WERI-Rb-1 (cell line): ENCODE measurements around the gene RHBDF2.
A peak's percentile ranks its signal among the peaks of the same experiment; 100 is the strongest.

Experiments
- DNase-seq: peaks from one replicate; pipeline ENCODE4 v3.0.0-alpha.2; 2020
- H3K27ac ChIP-seq: fragments of 250-450 bp; sonication (Bioruptor Pico); 2 replicates; pipeline ENCODE4 v1.5.1; 2020; ENCODE audit warnings: mild to moderate bottlenecking, moderate library complexity
- H3K27me3 ChIP-seq: fragments of 250-450 bp; sonication (Bioruptor Pico); 2 replicates; pipeline ENCODE4 v1.5.1; 2021; ENCODE audit warnings: mild to moderate bottlenecking, low read depth, moderate library complexity; ENCODE audit not compliant: insufficient read depth, severe bottlenecking
- H3K36me3 ChIP-seq: fragments of 250-450 bp; sonication (Bioruptor Pico); 2 replicates; pipeline ENCODE4 v1.5.1; 2020; ENCODE audit warnings: mild to moderate bottlenecking, moderate library complexity
- H3K4me3 ChIP-seq: 2 replicates; pipeline ENCODE4 v1.5.1; 2011; ENCODE audit warnings: low read depth, mild to moderate bottlenecking, control low read depth, low read length
- H3K9me3 ChIP-seq: fragments of 250-450 bp; sonication (Bioruptor Pico); 2 replicates; pipeline ENCODE4 v1.5.1; 2021; ENCODE audit warnings: mild to moderate bottlenecking, moderate library complexity; ENCODE audit not compliant: severe bottlenecking
- TF ChIP-seq, protein P1 (sequence below): IDR thresholded peaks from 2 replicates; pipeline ENCODE4 v1.5.1; 2011; ENCODE audit warnings: low read depth, mild to moderate bottlenecking, control low read depth, inconsistent platforms, low read length

The RHBDF2 gene

DNA sequence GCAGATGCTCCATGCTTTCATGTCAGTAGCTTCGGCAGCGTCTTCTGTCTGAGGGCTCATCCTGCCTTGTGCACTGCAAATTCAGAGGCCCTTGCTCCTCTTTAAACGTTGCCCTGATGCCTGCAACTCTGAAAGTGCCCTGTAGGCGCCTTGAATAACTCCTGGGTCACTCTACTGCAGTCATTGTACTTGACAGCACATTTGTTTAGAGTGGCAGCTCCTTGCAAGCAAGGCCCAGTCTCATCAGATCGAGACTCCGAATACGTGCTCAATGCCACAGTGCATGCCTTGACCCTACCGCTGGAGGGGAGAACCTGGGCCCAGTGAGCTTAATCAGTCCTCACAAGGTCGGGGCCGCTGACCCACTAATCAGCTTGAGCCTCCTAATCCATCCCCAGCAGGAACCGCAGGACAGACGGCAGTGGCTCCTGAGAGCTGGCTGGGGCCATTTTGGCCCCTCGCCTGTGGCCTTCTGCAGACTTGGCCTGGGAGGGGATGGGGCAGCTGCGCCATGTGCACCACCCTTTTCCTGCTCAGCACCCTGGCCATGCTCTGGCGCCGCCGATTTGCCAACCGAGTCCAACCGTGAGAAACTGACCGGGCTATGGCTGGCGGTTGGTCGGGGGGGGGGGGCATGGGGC is 38.5 kb upstream of the RHBDF2 start, which contains the start of gene PRCD:
PRCD (plus strand) TSS at position 414 of the 641 bp plus-strand sequence; CDS start at position 512, 98 bp downstream.
- H3K9me3 ChIP-seq = no peaks in the 10 kb centered on the region
- H3K4me3 ChIP-seq = peak within 1 kb of the TSS; percentile 38
- DNase-seq = peak; percentile 93
- H3K27me3 ChIP-seq = no peaks in the 10 kb centered on the region
- peaks cover 2% of the 10 kb centered on the region; the same call in 1 of the 2 replicates for H3K36me3 ChIP-seq
- TF ChIP-seq, protein P1, sequence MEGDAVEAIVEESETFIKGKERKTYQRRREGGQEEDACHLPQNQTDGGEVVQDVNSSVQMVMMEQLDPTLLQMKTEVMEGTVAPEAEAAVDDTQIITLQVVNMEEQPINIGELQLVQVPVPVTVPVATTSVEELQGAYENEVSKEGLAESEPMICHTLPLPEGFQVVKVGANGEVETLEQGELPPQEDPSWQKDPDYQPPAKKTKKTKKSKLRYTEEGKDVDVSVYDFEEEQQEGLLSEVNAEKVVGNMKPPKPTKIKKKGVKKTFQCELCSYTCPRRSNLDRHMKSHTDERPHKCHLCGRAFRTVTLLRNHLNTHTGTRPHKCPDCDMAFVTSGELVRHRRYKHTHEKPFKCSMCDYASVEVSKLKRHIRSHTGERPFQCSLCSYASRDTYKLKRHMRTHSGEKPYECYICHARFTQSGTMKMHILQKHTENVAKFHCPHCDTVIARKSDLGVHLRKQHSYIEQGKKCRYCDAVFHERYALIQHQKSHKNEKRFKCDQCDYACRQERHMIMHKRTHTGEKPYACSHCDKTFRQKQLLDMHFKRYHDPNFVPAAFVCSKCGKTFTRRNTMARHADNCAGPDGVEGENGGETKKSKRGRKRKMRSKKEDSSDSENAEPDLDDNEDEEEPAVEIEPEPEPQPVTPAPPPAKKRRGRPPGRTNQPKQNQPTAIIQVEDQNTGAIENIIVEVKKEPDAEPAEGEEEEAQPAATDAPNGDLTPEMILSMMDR = peak; percentile 24; the same call in 1 of the 2 replicates
- H3K27ac ChIP-seq = peak within 1 kb of the TSS; percentile 96

DNA sequence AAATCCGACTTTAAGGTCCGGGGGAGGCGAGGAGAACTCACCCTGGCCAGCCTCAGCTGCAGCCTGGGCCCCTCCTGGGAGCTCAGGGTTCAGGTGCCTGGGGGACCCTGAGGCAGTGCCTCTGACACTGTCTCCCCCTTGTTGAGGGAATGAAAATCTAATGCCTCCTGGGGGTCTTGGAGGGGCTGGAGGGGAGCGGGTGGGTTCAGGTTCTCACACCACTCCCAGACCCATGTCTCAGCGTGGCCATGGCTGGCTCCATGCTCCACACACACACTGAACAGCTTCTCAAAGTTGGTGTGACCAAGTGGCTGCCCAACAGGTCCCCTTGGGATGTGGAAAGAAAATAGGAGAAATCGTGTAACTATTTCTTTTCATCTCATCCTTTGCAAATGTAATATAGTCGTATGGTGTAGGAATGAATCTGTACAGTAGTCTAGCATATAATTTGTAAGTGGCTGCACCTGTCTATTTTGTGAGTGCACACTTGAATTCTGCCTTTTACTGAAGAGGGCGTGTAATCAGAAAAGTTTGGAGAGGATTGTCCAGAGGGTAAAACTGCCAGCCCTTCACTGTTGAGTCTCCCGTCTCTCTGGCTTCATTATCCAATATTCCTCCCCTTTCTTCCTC is 37.8 kb upstream of the RHBDF2 start:
- H3K27ac ChIP-seq = peak overlapping the region; percentile 96
- no peaks in the 10 kb centered on the region for H3K27me3 ChIP-seq
- H3K36me3 ChIP-seq = peaks cover 2% of the 10 kb centered on the region; the same call in 1 of the 2 replicates
- no peak for DNase-seq
- TF ChIP-seq, protein P1 = no peak
- no peaks in the 10 kb centered on the region for H3K9me3 ChIP-seq
- H3K4me3 ChIP-seq = no peak overlapping the region

GRCh38 chr17:76538281-76538931 is 37.2 kb upstream of the RHBDF2 start:
- DNase-seq = no peak
- no peak overlapping the region for H3K4me3 ChIP-seq
- H3K27me3 ChIP-seq = no peaks in the 10 kb centered on the region

GRCh38 chr17:76537578-76538280 is 36.5 kb upstream of the RHBDF2 start, which contains the start of gene CYGB:
Gene CYGB, minus strand, starts transcription at chr17:76537709. Its CDS starts 167 bp downstream, at chr17:76537542.
- H3K27ac ChIP-seq = peak within 1 kb of the TSS; percentile 96
- DNase-seq = no peak
- no peaks in the 10 kb centered on the region for H3K9me3 ChIP-seq
- H3K36me3 ChIP-seq = peaks cover 2% of the 10 kb centered on the region; the same call in 1 of the 2 replicates
- H3K4me3 ChIP-seq = no peak within 1 kb of the TSS
- TF ChIP-seq, protein P1 = no peak
- no peaks in the 10 kb centered on the region for H3K27me3 ChIP-seq

More at GRCh38 chr17:76538281-76538931, 37.2 kb upstream of the RHBDF2 start:
- peaks cover 2% of the 10 kb centered on the region; the same call in 1 of the 2 replicates for H3K36me3 ChIP-seq
- H3K27ac ChIP-seq = peak overlapping the region; percentile 96
- H3K9me3 ChIP-seq = no peaks in the 10 kb centered on the region
- TF ChIP-seq, protein P1 = no peak

DNA sequence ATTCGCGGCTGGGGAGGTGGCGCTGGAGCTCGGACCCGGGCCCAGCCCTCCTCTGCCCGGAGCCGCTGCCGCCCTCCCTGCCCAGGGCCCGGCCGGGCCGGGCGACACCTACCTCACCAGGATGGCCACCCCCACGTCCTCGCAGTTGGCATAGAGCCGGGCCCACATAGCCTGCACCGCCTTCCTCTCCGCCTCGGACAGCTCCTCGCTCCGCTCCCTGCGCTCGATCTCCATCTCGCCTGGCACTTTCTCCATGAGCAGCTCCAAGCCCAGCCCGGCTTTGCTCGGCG is 36.0 kb upstream of the RHBDF2 start:
- H3K27me3 ChIP-seq = no peaks in the 10 kb centered on the region
- H3K27ac ChIP-seq = no peak overlapping the region
- DNase-seq = no peak
- H3K9me3 ChIP-seq = no peaks in the 10 kb centered on the region
- TF ChIP-seq, protein P1 = no peak
- no peak overlapping the region for H3K4me3 ChIP-seq
- peaks cover 2% of the 10 kb centered on the region; the same call in 1 of the 2 replicates for H3K36me3 ChIP-seq
